RPMI7951 (cell line): Measurements from ENCODE around the gene TSHR. TPM values are rescaled to one million over a fixed set of nuclear protein-coding genes. Genes with fewer than 3 reads are reported as not detected.
"Not testable (repeated sequence)": the region's sequence is repeated elsewhere in the genome, so short reads cannot be mapped to it uniquely, and the experiment has no call there.

Experiments
- DNase-seq: peaks from one replicate; pipeline ENCODE4 v3.0.0-alpha.2; 2012; ENCODE audit warnings: low read depth
- total RNA-seq: library from RNA; depleted of rRNA; stranded (reverse); fragments of >200 nt; shearing (Covaris generic); gene quantifications from 2 replicates; pipeline ENCODE4 v1.2.3, GENCODE V29; 2014; rRNA removed

Gene TSHR
- not detected in 2 replicates for total RNA-seq

GRCh38 chr14:80955416-80955941 is at the start of gene TSHR:
TSS of gene TSHR (plus strand) at chr14:80955621. CDS start at chr14:80955681, 60 bp downstream.
- DNase-seq = no peak

GRCh38 chr14:80906336-80906735 is 49.1 kb upstream of the TSHR start:
- no peak for DNase-seq

GRCh38 chr14:80906946-80907345 is 48.5 kb upstream of the TSHR start:
- no peak for DNase-seq

GRCh38 chr14:80912013-80912412 is 43.4 kb upstream of the TSHR start:
- not testable (repeated sequence) for DNase-seq

- no peak for DNase-seq
These were observed 35.8 kb upstream of the TSHR start for GRCh38 chr14:80919622-80920021.

- DNase-seq = no peak
These were observed 32.1 kb upstream of the TSHR start for GRCh38 chr14:80923368-80923767.

GRCh38 chr14:80924365-80925103 is 30.9 kb upstream of the TSHR start:
- no peak for DNase-seq

GRCh38 chr14:80926397-80927082 is 28.9 kb upstream of the TSHR start:
- peak; percentile 6 for DNase-seq

GRCh38 chr14:80927083-80927989 is 28.1 kb upstream of the TSHR start:
- no peak for DNase-seq

GRCh38 chr14:80930095-80930494 is 25.3 kb upstream of the TSHR start:
- no peak for DNase-seq

- DNase-seq = peak; percentile 74
These were observed 24.5 kb upstream of the TSHR start for GRCh38 chr14:80930836-80931389.

- DNase-seq = no peak
These were observed 22.1 kb upstream of the TSHR start for GRCh38 chr14:80933282-80933681.

- no peak for DNase-seq
These were observed 21.7 kb upstream of the TSHR start for GRCh38 chr14:80933686-80934085.

- peak; percentile 43 for DNase-seq
These were observed 15.3 kb upstream of the TSHR start for GRCh38 chr14:80940146-80940545.

- peak; percentile 97 for DNase-seq
These were observed 13.9 kb upstream of the TSHR start, which contains the start of gene CEP128 for GRCh38 chr14:80941241-80942185. TSS of gene CEP128 (minus strand) at chr14:80941738.

GRCh38 chr14:80942191-80942600 is 13.2 kb upstream of the TSHR start:
- no peak for DNase-seq

- no peak for DNase-seq
These were observed 10.4 kb upstream of the TSHR start for GRCh38 chr14:80944861-80945617.

GRCh38 chr14:80946187-80946586 is 9.2 kb upstream of the TSHR start:
- DNase-seq = peak; percentile 10

GRCh38 chr14:80946797-80947196 is 8.6 kb upstream of the TSHR start:
- no peak for DNase-seq

- DNase-seq = no peak
These were observed 7.1 kb upstream of the TSHR start for GRCh38 chr14:80948291-80948690.
